ENCODE results near the gene XBP1. TPM values are rescaled to one million over a fixed set of nuclear protein-coding genes. Genes with fewer than 3 reads are reported as not detected.

Gene XBP1
- total RNA-seq, 2 experiments from 2014 or later: 35.8 to 118 TPM

- ChIA-PET CTCF (ENCODE audit: unreplicated experiment) (interaction anchor here (0.9 kb wide), 1 partner anchor 12 kb away, joined by 4 read pairs; no protein-coding TSS in a partner anchor), POLR2A (interaction anchor here (0.6 kb wide), 2 partner anchors 10 to 309 kb away, joined by 3 to 4 read pairs; no protein-coding TSS in a partner anchor)
- Histone ChIP-seq H3K27ac (ENCODE audit: low read depth, low read length, poor library complexity, severe bottlenecking) (no peak overlapping the region), H3K4me3 (ENCODE audit: low read depth, low read length, poor library complexity, severe bottlenecking) (no peak overlapping the region), H2AFZ (ENCODE audit: low read length) (no peak overlapping the region), H4K20me1 (ENCODE audit: insufficient read depth, low read length) (no peaks in the 10 kb centered on the region; the same call in 1 of the 2 replicates), H3K9me2 (ENCODE audit: insufficient read depth, low read length) (no peaks in the 10 kb centered on the region), H3K4me1 (ENCODE audit: insufficient read depth, low read length, poor library complexity, severe bottlenecking) (peaks cover 34% of the 10 kb centered on the region), H3K79me2 (ENCODE audit: insufficient read depth, low read depth, low read length) (no peaks in the 10 kb centered on the region), H3K4me2 (ENCODE audit: low read length) (no peak overlapping the region), H3K36me3 (ENCODE audit: insufficient read depth, low read length) (no peaks in the 10 kb centered on the region), H3K9me3 (ENCODE audit: low read length) (no peaks in the 10 kb centered on the region)
- no TSS peak for BruUV-seq (replicated peaks)
- TF ChIP-seq CTCF (conservative IDR thresholded peaks at IDR 0.05; ENCODE audit: low read length): no peak
- TF ChIP-seq EZH2phosphoT487 (IDR thresholded peaks at IDR 0.05; ENCODE audit: borderline replicate concordance, low read depth, low read length): no peak
- intact Hi-C loops (cut with micrococcal nuclease; ENCODE audit: unreplicated experiment): no loop called here
- no peak for DNase-seq (ENCODE audit: low spot score)
These were observed 13.6 kb upstream of the XBP1 start for GRCh38 chr22:28813772-28814518.

- H4K20me1 ChIP-seq (ENCODE audit: insufficient read depth, low read length): no peaks in the 10 kb centered on the region; the same call in 1 of the 2 replicates
- TF ChIP-seq CTCF (conservative IDR thresholded peaks at IDR 0.05; ENCODE audit: low read length): no peak
- no peak for TF ChIP-seq EZH2phosphoT487 (IDR thresholded peaks at IDR 0.05; ENCODE audit: borderline replicate concordance, low read depth, low read length)
- H3K9me2 ChIP-seq (ENCODE audit: insufficient read depth, low read length): no peaks in the 10 kb centered on the region
- CTCF ChIA-PET (ENCODE audit: unreplicated experiment): no interaction called here
- DNase-seq (ENCODE audit: low spot score): no peak
- POLR2A ChIA-PET: interaction anchor here (1.0 to 2.7 kb wide), 4 partner anchors 10 to 17 kb away, joined by 4 to 15 read pairs (median 6); no protein-coding TSS in a partner anchor
- H3K4me1 ChIP-seq (ENCODE audit: insufficient read depth, low read length, poor library complexity, severe bottlenecking): peaks cover 22% of the 10 kb centered on the region
- BruUV-seq (replicated peaks): no TSS peak
- no peak overlapping the region for H3K4me3 ChIP-seq (ENCODE audit: low read depth, low read length, poor library complexity, severe bottlenecking)
- intact Hi-C loops (cut with micrococcal nuclease; ENCODE audit: unreplicated experiment): no loop called here
- H3K9me3 ChIP-seq (ENCODE audit: low read length): no peaks in the 10 kb centered on the region
- no peaks in the 10 kb centered on the region for H3K79me2 ChIP-seq (ENCODE audit: insufficient read depth, low read depth, low read length)
- H2AFZ ChIP-seq (ENCODE audit: low read length): no peak overlapping the region
- no peak overlapping the region for H3K27ac ChIP-seq (ENCODE audit: low read depth, low read length, poor library complexity, severe bottlenecking)
- H3K36me3 ChIP-seq (ENCODE audit: insufficient read depth, low read length): no peaks in the 10 kb centered on the region
- H3K4me2 ChIP-seq (ENCODE audit: low read length): no peak overlapping the region
These were observed 12.1 kb upstream of the XBP1 start for GRCh38 chr22:28812516-28812915.
